ENCODE results near the gene CACNA1B. TPM values are rescaled to one million over a fixed set of nuclear protein-coding genes. Genes with fewer than 3 reads are reported as not detected.
"Not testable (repeated sequence)": the region's sequence is repeated elsewhere in the genome, so short reads cannot be mapped to it uniquely, and the experiment has no call there.

The CACNA1B gene
- total RNA-seq (2014; rRNA removed; shearing (Covaris generic)): not detected in 2 replicates

DNA sequence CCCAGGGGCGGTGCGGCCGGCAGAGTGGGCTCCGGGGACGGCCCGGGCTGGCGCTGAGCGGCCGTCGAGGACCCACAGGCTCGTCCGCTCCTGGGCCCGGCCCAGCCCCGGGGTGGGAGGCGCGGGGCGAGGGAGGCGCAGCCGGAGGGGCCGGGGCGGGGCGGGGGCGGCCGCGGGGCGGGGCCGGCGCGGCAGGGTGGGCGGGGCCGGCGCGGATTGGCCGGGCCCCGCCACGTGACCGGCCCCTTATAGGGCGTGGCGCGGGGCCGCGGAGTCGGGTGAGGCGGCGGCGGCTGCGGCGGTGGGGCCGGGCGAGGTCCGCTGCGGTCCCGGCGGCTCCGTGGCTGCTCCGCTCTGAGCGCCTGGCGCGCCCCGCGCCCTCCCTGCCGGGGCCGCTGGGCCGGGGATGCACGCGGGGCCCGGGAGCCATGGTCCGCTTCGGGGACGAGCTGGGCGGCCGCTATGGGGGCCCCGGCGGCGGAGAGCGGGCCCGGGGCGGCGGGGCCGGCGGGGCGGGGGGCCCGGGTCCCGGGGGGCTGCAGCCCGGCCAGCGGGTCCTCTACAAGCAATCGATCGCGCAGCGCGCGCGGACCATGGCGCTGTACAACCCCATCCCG, at the start of gene CACNA1B:
Gene CACNA1B (plus strand): TSS at position 277 of the 617 bp plus-strand sequence. CDS start 152 bp downstream, at position 429.
- not testable (repeated sequence) for DNase-seq (ENCODE audit: low spot score)

DNA sequence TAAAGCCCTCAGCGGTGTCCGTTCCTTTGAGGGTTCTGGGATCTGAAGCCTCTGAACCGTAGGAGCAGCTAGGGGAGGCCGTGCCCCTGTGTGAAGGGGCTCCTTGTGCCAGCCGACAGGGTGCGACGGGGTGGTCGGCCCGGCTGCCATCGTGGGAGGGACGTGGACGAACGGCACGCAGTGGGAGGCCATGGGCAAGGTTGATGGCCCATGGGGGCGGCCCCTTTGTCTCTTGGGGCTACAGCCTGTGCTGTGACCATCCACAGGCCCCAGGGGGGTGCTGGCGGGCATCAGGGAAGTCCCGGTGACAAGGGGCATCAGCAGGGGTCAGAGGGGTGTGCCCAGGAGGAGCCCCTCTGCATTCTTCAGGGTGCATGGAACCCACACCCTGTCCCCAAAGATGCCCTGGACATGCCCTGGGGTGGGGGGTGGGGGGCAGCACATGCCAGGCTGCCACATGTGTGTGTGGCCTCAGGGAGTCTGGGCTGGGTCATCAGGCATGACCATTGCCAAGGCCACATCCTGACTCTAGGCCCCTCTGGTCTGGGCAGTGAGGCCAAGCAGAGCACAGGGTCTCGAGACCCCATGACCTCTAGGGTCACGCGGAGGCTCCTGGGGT, 49.6 kb upstream of the CACNA1B start:
- DNase-seq (ENCODE audit: low spot score): no peak

DNA sequence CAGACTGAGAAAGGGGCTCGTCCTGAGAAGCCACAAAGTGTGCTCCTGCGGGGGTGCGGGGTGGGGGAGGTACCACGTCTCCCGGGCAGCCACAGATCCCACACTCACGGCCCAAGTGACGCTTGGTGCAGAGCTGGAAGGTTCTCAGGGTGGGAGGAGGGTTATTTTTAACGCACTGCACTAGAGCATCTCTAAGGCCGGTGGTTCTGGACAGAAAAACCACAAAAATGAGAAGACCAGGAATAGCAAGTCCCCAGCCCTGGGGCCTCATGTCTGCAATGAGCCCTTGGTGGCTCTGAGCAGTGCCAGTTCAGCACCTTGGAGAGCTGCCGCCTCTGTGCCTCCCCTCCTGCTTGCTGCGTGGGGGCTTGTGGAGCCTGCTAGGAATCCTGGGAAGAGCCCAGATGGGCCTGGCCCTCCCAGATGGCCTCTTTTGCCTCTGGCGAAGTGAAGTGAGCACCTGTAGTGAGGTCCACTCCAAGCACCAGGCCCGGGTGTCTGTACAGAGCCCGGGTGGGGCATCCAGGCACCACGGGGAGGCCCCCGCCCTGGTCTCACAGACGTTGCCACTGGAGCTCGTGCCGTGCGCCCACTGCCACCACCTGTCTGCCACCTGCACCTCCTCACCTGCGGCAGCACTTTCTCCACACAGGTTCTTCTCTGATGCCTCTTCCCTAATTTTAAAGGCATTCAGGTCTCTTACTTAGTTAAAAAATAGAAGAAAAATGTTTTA, 48.9 kb upstream of the CACNA1B start:
- peak; percentile 17 for DNase-seq (ENCODE audit: low spot score)

DNA sequence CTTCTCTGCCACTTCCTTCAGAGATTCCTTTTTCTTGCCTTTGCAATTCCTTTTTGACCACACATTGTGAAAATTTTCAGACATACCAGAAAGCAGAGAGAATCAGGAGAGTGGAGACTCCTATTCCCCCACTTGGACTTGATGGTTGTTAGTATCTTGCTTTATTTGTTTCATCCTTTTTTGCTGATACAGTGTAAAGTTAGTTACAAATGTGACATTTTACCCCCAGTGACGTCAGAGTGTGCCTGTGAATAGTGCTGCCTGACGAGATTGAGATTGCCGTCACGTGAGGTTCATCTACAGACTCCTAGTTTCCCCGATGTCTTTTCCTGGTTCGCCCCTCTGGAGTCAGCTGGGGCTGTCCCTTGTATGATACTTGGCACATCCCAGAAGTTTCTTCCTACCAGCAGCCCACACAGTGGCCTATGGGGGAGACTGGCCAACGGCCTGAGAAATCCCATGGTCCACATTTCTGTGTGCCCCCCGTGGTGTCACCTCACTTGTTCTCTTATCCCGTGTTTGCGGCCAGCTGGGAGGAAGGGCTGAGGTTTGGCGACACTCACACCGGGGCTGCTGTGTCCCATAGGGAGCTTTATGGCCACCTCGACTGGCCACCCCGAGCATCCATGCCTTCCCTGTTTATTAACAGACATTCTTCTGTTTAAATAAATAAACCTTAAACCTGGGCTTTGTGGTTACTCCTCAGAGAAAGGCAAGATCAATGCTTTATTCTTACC, 48.2 kb upstream of the CACNA1B start:
- DNase-seq (ENCODE audit: low spot score): no peak

DNA sequence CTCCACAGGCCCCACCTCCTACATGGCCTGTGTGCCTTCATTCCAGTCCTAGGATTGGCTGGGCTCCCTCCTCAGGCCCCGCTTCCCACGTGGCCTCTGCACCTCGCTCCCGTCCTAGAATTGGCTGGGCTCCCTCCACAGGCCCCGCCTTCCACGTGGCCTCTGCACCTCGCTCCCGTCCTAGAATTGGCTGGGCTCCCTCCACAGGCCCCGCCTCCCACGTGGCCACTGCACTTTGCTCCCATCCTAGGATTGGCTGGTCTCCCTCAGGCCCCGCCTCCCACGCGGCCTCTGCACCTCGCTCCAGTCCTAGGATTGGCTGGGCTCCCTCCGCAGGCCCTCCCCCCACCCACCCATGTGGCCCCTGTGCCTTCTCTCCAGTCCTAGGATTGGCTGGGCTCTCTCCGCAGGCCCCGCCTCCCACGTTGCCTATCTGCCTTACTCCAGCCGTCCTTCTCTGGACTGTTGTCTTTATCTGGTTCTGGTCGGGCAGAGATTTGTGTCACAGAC, 45.3 kb upstream of the CACNA1B start:
- no peak for DNase-seq (ENCODE audit: low spot score)

DNA sequence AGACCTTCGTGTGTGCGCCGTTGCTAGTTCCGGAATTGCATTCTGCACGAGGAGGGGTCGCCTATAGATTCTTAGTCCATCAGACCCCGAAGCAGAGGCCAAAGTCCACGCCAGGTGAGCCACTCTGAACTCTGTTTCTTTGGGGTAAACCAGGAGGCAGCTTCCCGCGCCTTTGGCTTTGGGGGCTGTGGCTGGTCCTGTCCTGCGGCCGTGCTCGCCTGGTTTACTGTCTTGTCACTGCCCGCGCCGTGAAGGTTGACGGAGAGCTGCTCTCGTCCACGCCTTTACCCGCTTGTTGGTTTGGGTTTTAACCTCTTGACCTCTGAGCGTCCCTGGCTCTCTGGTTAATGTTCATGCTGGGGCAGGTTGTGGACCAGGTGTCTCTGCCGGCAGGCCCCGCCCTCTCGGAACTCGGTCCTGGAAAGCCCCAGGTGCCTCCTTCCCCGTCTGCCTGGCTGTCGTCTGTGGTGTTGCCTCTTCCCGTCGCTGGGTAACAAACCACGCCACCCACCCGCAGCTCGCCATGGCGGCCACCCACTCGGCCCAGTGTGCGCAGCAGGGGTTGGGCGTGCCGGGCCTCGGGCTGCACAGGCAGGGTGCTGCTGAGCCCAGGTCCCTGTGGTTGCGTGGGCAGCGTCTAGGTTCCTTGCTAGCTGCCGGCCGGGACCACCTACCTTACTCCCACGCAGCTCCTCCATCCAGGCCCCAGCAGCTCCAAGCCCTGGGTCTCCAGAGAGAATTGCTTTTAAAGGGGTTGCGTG, 44.6 kb upstream of the CACNA1B start:
- DNase-seq (ENCODE audit: low spot score): no peak

DNA sequence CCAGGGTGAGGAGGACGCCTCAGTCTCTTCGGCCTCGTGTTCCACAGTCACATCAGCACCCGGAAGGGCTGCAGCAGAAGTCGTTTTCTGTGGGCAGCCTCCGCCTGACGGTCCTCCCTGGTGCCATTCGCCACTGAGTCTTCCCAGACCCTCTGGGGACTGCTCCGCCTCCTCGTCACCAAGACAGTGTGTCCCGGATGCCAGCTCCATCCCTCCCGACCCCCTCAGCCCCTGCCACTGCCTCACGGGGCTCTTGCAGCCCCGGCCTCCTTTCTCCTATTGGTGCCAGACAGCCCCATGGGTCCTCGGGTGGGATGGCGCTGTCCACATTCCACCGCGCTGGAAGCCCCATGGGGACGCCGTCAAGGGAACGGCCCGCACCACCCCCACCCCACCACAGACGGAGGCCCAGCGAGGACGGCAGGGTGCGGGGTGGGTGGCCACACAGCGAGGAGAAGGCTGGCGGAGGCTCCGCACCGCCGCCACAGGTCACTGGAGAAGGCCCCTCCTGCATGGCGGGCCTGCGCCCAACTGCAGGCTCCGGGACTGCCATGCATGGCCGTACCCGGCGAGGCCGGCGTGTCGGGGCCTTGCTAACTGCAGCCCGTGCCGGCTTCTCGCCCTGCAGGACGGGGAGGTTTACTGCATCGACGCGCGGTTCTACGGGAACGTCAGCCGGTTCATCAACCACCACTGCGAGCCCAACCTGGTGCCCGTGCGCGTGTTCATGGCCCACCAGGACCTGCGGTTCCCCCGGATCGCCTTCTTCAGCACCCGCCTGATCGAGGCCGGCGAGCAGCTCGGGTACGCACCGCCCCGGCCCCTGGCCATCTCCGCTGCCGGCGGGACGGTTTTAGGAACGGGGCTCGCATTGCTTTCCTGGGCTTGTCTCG, 43.6 kb upstream of the CACNA1B start:
- no peak for DNase-seq (ENCODE audit: low spot score)

DNA sequence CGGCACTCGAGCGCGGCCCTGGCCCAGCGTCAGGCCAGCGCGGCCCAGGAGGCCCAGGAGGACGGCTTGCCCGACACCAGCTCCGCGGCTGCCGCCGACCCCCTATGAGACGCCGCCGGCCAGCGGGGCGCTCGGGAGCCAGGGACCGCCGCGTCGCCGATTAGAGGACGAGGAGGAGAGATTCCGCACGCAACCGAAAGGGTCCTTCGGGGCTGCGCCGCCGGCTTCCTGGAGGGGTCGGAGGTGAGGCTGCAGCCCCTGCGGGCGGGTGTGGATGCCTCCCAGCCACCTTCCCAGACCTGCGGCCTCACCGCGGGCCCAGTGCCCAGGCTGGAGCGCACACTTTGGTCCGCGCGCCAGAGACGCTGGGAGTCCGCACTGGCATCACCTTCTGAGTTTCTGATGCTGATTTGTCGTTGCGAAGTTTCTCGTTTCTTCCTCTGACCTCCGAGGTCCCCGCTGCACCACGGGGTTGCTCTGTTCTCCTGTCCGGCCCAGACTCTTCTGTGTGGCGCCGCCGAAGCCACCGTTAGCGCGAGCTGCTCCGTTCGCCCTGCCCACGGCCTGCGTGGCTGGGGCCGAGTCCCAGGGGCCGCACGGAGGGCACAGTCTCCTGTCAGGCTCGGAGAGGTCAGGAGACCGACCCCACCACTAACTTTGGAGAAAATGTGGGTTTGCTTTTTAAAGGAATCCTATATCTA, 42.6 kb upstream of the CACNA1B start:
- DNase-seq (ENCODE audit: low spot score): no peak

DNA sequence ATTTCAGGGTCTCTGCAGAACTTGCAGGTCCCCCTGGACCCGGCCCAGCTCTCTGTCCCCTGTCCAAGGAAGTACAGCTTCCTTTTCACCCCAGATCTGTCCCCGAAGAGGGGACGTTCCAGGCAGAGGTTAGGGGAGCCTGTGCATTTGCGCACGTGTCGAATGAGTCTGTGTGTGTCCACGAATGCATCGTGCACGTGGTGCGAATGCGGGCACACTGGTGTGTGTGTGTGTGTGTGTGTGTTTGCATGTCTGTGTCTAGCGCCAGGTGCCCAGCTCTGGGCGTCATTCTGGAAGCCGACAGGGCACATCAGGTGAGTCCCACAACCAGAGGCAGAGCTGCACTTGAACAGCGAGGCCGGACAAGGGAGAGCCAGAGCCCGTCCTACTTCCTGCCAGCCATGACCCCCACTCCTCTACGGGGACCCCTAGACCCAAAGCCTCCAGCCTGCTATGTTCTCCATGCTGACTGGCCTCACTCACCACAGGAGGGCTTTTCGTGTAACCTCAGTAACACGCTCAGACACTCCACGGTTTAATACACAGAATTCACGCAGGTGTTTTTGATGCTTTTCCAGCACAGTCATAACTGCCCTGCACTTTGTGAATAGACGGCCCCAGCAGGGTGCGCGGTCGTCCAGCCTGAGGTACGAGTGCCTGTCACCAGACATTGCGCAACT, 41.3 kb upstream of the CACNA1B start:
- DNase-seq (ENCODE audit: low spot score): no peak

DNA sequence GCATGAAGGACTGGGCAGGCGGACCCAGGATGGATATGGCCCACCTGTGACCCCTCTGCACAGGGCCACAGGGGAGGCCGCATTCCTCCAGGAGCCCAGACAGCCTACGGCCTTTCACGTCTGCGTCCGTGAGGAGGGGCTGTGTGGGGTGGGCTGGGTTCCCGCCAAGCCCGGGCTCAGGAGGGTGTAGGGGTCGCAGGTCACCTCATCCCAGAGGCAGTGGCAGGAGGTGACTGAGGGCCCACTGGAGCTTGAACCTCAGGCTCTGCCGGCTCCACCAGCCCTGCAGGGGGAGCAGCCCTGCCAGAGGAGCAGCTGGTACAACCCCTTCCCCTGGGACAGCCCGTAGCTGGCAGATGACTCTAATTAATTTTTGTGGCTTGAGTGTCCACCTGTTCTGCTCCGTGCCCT, 40.7 kb upstream of the CACNA1B start:
- no peak for DNase-seq (ENCODE audit: low spot score)

DNA sequence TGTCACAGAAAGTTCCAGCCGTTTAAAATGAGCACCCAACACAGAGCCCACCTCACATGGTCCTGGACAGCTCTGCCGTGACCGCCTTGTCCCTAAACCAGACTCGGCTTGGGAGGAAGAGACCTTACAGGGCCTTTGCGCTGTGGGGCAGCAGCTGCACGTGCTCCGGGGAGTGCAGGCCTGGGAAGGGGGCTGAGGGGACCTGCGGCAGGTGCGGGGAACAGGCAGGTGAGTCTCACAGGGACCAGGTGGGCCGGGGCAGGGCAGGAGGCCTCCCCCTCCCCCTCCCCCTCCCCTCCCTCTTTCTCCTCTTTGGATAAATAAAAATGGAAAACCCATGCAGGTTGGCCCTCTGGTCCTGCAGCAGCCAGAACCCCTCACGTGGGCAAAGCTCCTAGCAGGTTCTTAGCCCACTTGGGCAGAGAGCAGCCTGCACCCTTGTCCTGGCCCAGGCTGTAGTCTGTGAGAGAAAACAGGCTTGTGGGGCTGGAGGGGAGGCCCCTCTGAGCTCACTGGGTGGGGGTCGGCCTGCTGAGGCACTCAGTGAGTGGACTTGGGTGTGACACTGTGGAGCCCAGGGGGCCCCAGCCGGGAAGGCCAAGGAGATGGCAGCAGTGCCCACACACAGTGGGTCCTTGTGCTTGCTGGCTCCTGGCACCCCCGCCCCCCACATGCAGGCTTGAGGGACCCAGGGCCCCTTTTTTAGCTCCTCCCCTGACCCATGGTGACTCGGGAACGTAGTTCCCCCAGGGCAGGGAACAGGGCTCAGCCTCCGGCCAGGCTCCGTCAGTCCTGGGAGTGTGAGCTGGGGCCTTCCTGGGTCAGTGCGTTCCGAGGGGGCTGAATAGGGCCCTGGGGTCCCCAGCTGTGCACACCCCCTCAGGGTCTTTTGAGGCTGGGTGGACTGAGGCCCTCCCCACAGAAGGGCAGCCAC, 40.0 kb upstream of the CACNA1B start:
- DNase-seq (ENCODE audit: low spot score): no peak

DNA sequence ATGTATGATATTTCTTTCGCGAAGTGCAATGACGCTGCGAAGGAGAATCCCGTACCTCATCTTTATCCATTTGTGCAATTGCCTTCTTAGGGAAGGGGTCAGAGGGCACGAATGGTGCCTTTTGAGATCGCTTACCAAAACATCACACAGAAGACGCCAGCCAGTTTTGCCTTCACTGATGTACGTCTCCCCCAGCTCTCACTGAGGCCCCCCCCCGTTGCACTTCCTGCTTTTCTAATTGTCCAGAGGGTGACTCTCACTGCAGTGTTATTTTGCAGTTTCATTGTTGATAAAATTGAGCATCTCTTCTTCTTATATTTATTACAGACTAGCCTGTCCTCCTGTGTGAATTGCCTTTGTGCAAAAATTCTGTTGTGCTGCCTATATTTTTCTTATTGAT, 39.0 kb upstream of the CACNA1B start:
- no peak for DNase-seq (ENCODE audit: low spot score)

DNA sequence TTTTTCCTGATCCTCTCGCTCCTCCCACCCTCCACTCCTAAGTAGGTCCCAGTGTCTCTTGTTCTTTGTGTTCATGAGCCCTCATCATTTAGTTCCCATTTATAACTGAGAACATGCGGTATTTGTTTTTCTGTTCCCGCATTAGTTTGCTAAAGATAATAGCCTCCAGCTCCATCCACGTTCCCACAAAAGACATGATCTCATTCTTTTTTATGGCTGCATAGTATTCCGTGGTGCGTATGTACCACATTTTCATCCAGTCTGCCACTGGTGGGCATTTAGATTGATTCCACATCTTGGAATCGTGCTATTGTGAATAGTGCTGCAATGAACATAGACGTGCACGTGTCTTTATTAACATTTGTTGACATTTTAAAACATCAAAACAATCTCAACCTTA, 34.2 kb upstream of the CACNA1B start:
- DNase-seq (ENCODE audit: low spot score): no peak

DNA sequence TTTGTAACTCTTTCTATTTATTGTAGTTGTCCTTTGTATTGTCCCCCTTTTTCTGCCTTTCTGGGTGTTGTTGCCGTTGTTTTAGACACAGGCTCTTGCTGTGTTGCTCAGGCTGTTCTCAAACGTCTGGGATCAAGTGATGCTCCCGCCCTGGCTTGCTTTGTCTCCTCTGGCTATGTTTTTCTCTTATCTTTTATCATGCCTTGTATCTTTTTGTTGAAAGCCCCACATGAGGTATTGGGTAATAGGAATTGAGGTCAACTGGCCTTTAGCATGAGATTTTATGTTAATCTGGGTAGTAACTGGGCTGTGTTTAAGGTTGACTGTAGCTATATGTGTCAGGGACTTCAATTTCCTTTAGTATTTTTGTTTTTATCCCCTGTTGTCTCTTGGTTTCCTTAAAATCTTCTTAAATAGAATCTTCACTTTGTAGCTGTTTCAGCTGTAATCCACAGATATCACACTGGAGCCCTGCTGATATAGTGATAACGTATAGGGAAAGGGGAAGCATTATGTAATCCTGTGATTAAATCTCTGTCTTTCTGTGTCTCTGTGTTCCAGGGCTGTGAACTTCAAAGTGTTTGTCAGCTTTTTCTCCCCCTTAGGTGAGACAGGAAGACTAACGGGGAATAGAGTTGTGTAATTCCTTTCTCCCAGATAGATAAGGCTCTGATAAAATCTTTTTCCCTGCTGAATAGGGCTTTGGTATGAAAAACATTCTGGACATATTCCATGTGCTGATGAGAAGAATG, 25.9 kb upstream of the CACNA1B start:
- DNase-seq (ENCODE audit: low spot score): no peak

DNA sequence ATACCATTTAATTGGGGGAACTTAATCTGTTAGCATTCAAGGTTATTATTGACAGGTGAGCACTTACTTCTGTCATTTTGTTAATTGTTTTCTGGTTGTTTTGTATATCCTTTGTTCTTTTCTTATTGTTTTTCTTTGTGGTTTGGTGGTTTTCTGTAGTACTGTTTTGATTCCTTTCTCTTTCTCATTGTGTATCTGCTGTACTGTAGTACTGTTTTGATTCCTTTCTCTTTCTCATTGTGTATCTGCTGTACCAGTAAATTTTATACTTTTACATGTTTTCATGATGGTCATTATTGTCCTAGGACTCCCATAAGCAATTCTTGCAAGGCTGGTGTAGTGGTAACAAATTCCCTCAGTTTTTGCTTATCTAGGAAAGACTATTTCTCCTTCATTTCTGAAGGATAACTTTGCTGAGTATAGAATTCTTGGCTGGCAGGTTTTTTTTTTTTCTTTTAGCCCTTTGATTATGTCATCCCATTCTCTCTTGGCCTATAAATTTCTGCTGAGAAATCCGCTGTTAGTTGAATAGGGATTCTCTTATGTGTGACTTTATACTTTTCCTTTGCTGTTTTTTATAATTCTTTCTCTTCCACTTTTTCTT, 24.1 kb upstream of the CACNA1B start:
- DNase-seq (ENCODE audit: low spot score): no peak

DNA sequence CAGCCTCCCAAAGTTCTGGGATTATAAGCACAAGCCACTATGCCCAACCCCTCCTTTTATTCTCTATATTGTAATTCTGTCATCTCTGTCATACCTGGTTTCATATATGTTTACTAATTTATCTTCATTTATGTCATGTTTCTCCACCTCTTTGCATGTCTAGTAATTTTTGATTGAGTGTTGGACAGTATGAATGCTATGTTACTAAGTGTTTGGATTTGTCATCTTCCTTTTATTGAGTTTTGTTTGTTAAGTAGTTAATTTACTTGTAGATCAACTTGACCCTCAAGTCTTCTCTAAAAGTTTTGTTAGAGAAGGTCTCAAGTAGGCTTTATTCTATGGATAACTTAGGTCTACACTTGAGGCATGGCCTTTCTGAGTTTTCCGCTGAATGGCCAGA, 17.2 kb upstream of the CACNA1B start:
- DNase-seq (ENCODE audit: low spot score): no peak
